ENCODE data around the gene CASKIN2. TPM values are rescaled to one million over a fixed set of nuclear protein-coding genes. Genes with fewer than 3 reads are reported as not detected.

The CASKIN2 gene
- 9.5 and 12.2 TPM in 2 replicates for total RNA-seq

- peak; percentile 89 for TF ChIP-seq CTCF (conservative IDR thresholded peaks at IDR 0.05; ENCODE audit: low read depth, low read length)
- peak within 1 kb of the TSS; percentile 89 for H3K4me3 ChIP-seq (ENCODE audit: low read depth, low read length)
- DNase-seq (ENCODE audit: low read depth): peak; percentile 18
These were observed at the start of gene CASKIN2 for GRCh38 chr17:75515496-75516254. Gene CASKIN2 (minus strand): TSS chr17:75515537. CDS start chr17:75513804, 1,733 bp downstream.

GRCh38 chr17:75565066-75565465, 49.7 kb upstream of the CASKIN2 start:
- DNase-seq (ENCODE audit: low read depth): no peak
- TF ChIP-seq CTCF (conservative IDR thresholded peaks at IDR 0.05; ENCODE audit: low read depth, low read length): no peak
- H3K4me3 ChIP-seq (ENCODE audit: low read depth, low read length): no peak overlapping the region

GRCh38 chr17:75564195-75564594, 48.9 kb upstream of the CASKIN2 start:
- no peak overlapping the region for H3K4me3 ChIP-seq (ENCODE audit: low read depth, low read length)
- DNase-seq (ENCODE audit: low read depth): no peak
- no peak for TF ChIP-seq CTCF (conservative IDR thresholded peaks at IDR 0.05; ENCODE audit: low read depth, low read length)

- TF ChIP-seq CTCF (conservative IDR thresholded peaks at IDR 0.05; ENCODE audit: low read depth, low read length): no peak
- no peak for DNase-seq (ENCODE audit: low read depth)
- H3K4me3 ChIP-seq (ENCODE audit: low read depth, low read length): no peak overlapping the region
These were observed 47.9 kb upstream of the CASKIN2 start for GRCh38 chr17:75563063-75563758.

GRCh38 chr17:75561927-75562603, 46.7 kb upstream of the CASKIN2 start:
- no peak overlapping the region for H3K4me3 ChIP-seq (ENCODE audit: low read depth, low read length)
- TF ChIP-seq CTCF (conservative IDR thresholded peaks at IDR 0.05; ENCODE audit: low read depth, low read length): peak; percentile 14
- no peak for DNase-seq (ENCODE audit: low read depth)

GRCh38 chr17:75559958-75560533, 44.7 kb upstream of the CASKIN2 start:
- H3K4me3 ChIP-seq (ENCODE audit: low read depth, low read length): no peak overlapping the region
- TF ChIP-seq CTCF (conservative IDR thresholded peaks at IDR 0.05; ENCODE audit: low read depth, low read length): no peak
- DNase-seq (ENCODE audit: low read depth): no peak

Measured in epithelial cell of proximal tubule (primary cell).